Calu3 (cell line): ENCODE data around the gene GFRA1. TPM values are rescaled to one million over a fixed set of nuclear protein-coding genes. Genes with fewer than 3 reads are reported as not detected.

ENCODE experiments used
- BruUV-seq: library from RNA; stranded (reverse); fragments of 400-500 nt; replicated peaks from 2 replicates; lab custom pipeline; 2021; lab: Mats Ljungman, UMichigan
- CTCF ChIA-PET: fragments of 300-600 bp; sonication (Branson Sonifier 250); formaldehyde crosslinking; loops from one replicate; lab custom pipeline; 2022; ENCODE audit warnings: antibody characterized with exemption; lab: Charles Lee
- DNase-seq: peaks from one replicate; pipeline ENCODE4 v3.0.0; 2022
- H3K27ac Mint-ChIP-seq: one replicate; pipeline ENCODE4 v1.8.0; 2022; ENCODE audit warnings: mixed read lengths; ENCODE audit not compliant: unreplicated experiment
- H3K27me3 Mint-ChIP-seq: one replicate; pipeline ENCODE4 v1.8.0; 2022; ENCODE audit warnings: mixed read lengths; ENCODE audit not compliant: unreplicated experiment
- H3K36me3 Mint-ChIP-seq: one replicate; pipeline ENCODE4 v1.8.0; 2022; ENCODE audit warnings: mild to moderate bottlenecking, moderate library complexity, mixed read lengths; ENCODE audit not compliant: insufficient read depth, unreplicated experiment
- H3K4me1 Mint-ChIP-seq: one replicate; pipeline ENCODE4 v1.8.0; 2022; ENCODE audit warnings: mild to moderate bottlenecking, low read depth, mixed read lengths; ENCODE audit not compliant: unreplicated experiment
- H3K4me3 Mint-ChIP-seq: one replicate; pipeline ENCODE4 v1.8.0; 2022; ENCODE audit warnings: mild to moderate bottlenecking, low read depth, moderate library complexity, mixed read lengths; ENCODE audit not compliant: unreplicated experiment
- H3K9me3 Mint-ChIP-seq: one replicate; pipeline ENCODE4 v1.8.0; 2022; ENCODE audit warnings: low read depth, mixed read lengths; ENCODE audit not compliant: unreplicated experiment
- intact Hi-C: fragments of 100-400 bp; cut with micrococcal nuclease; formaldehyde crosslinking; loops from one replicate; pipeline ENCODE4 v1.10.0; 2022; ENCODE audit not compliant: unreplicated experiment
- total RNA-seq: library from RNA; stranded (reverse); gene quantifications from 2 replicates; pipeline ENCODE4 v1.2.3, GENCODE V29; 2022
- TF ChIP-seq, protein P1 (sequence below): fragments of 200-600 bp; IDR thresholded peaks from one replicate; pipeline ENCODE4 v1.8.0; 2022; ENCODE audit warnings: antibody characterized with exemption; ENCODE audit not compliant: unreplicated experiment

GFRA1 gene
- total RNA-seq, 1 experiment from 2014 or later: not detected

DNA sequence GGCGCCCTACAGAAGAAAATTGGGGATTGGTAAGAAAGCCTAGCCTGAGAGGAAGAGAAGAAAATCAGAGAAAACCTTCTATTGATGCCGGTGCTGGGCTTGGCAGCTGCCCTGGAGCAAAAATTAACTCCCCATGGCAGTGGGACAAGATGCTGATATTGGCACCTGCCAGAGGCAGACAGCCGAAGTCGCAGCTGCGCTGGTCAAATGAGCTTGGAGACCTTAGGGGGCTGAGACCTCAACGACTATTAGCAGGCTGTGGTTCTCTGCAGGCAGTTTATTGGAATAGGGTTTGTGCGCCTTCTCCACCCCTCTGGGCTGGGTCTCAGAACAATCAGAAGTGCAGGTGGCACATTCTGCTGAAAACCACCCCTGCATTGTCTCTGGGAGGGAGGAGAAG lies 213.7 kb downstream of the GFRA1 start:
- Mint-ChIP-seq H3K36me3 (no peaks in the 10 kb centered on the region), H3K4me1 (no peaks in the 10 kb centered on the region), H3K27ac (no peak overlapping the region), H3K4me3 (no peak overlapping the region), H3K9me3 (peaks cover 11% of the 10 kb centered on the region), H3K27me3 (peaks cover 15% of the 10 kb centered on the region)
- BruUV-seq: no TSS peak
- no peak for DNase-seq
- intact Hi-C loops: no loop called here
- CTCF ChIA-PET: no interaction called here
- TF ChIP-seq, protein P1, sequence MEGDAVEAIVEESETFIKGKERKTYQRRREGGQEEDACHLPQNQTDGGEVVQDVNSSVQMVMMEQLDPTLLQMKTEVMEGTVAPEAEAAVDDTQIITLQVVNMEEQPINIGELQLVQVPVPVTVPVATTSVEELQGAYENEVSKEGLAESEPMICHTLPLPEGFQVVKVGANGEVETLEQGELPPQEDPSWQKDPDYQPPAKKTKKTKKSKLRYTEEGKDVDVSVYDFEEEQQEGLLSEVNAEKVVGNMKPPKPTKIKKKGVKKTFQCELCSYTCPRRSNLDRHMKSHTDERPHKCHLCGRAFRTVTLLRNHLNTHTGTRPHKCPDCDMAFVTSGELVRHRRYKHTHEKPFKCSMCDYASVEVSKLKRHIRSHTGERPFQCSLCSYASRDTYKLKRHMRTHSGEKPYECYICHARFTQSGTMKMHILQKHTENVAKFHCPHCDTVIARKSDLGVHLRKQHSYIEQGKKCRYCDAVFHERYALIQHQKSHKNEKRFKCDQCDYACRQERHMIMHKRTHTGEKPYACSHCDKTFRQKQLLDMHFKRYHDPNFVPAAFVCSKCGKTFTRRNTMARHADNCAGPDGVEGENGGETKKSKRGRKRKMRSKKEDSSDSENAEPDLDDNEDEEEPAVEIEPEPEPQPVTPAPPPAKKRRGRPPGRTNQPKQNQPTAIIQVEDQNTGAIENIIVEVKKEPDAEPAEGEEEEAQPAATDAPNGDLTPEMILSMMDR: no peak

DNA sequence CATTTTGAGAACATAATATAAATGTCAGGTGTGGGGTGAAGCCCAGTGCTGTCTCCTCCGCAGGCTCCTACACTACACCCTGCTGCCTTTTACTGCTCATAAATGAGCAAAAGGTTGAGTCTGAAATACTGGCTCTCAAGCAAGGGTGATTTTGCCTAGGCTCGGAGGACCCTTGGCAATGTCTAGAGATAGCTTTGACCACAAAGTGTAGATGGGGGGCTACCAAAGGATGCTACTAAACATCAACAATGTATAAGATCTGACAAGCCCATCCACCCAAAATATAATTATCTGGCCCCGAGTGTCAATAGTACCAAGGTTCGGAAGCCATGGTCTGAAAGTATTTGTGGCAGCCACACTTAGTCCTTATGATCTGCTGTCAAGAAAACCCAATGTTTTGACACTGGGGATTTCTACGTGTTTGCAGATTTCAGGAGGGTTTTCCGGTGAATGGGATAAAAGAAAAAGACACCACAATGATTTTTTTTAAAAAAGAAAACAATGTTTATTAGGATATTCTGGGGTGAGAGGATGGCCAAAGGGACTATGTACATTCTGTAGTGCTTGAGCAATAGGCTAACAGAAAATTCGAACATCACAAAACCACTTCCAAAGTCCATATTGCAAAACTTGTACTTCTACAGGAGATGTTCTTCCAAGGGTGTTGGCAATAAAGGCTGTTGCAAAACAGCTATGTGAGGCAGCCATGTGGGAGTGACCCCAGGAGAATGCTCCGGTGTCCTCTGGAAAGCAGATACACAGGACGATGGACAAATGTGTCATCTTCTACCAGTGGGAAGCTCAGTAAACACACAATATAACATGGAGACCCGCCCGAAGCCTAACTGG lies 216.3 kb downstream of the GFRA1 start:
- CTCF ChIA-PET: no interaction called here
- Mint-ChIP-seq H3K4me1 (no peaks in the 10 kb centered on the region), H3K27me3 (peaks cover 15% of the 10 kb centered on the region), H3K36me3 (no peaks in the 10 kb centered on the region), H3K4me3 (no peak overlapping the region), H3K9me3 (peaks cover 11% of the 10 kb centered on the region), H3K27ac (no peak overlapping the region)
- no TSS peak for BruUV-seq
- intact Hi-C loops: no loop called here
- no peak for DNase-seq
- TF ChIP-seq, protein P1: no peak

DNA sequence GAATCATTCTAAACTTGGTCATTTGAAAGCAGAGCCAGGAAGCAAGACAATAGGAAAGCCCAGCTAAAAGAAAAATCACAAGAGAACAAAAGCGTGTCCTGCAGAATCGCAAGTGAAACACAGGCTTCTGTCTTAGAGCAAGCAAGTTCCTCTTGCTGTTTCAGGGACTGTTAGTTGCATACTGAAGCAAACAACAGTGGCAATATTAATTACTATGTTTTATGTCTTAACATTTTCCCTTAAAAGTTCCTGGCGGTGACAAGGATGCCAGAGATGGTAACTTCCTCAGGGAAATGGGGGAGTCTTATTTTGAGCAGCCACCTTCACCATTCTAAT lies 217.1 kb downstream of the GFRA1 start:
- no peaks in the 10 kb centered on the region for H3K4me1 Mint-ChIP-seq
- TF ChIP-seq, protein P1: no peak
- BruUV-seq: no TSS peak
- DNase-seq: no peak
- H3K27ac Mint-ChIP-seq: no peak overlapping the region
- H3K36me3 Mint-ChIP-seq: no peaks in the 10 kb centered on the region
- H3K27me3 Mint-ChIP-seq: peaks cover 15% of the 10 kb centered on the region
- H3K9me3 Mint-ChIP-seq: peaks cover 11% of the 10 kb centered on the region
- no peak overlapping the region for H3K4me3 Mint-ChIP-seq
- CTCF ChIA-PET: no interaction called here
- intact Hi-C loops: no loop called here

GRCh38 chr10:116055252-116055916 lies 217.6 kb downstream of the GFRA1 start:
- intact Hi-C loops: no loop called here
- no peak for DNase-seq
- peaks cover 11% of the 10 kb centered on the region for H3K9me3 Mint-ChIP-seq
- CTCF ChIA-PET: no interaction called here
- no peaks in the 10 kb centered on the region for H3K4me1 Mint-ChIP-seq
- no peak overlapping the region for H3K4me3 Mint-ChIP-seq
- peaks cover 13% of the 10 kb centered on the region for H3K27me3 Mint-ChIP-seq
- H3K27ac Mint-ChIP-seq: no peak overlapping the region
- no TSS peak for BruUV-seq
- no peaks in the 10 kb centered on the region for H3K36me3 Mint-ChIP-seq
- TF ChIP-seq, protein P1: no peak
